GM19239 (cell line): ENCODE measurements around the gene VWA1.

Experiments used
- DNase-seq: peaks from one replicate; pipeline ENCODE4 v3.0.0; 2011; ENCODE audit warnings: low spot score; ENCODE audit not compliant: insufficient read length
- FAIRE-seq: peaks from 2 replicates; lab custom pipeline; 2011; peaks lifted over from hg19 to GRCh38; lab: Jason Lieb, UNC

The VWA1 gene

GRCh38 chr1:1435106-1435903 is at the start of gene VWA1:
VWA1 (plus strand) TSS chr1:1435690; CDS start chr1:1435749, 59 bp downstream.
- DNase-seq = peak; percentile 96

GRCh38 chr1:1385931-1386330 is 49.6 kb upstream of the VWA1 start:
- FAIRE-seq = no peak
- DNase-seq = no peak

More at GRCh38 chr1:1435106-1435903, at the start of gene VWA1:
- FAIRE-seq = no peak

- FAIRE-seq (no peak), DNase-seq (no peak)
Observed at GRCh38 chr1:1387098-1388077, 48.1 kb upstream of the VWA1 start.

GRCh38 chr1:1388078-1388472 is 47.4 kb upstream of the VWA1 start:
- FAIRE-seq = no peak
- no peak for DNase-seq

- no peak for FAIRE-seq
- no peak for DNase-seq
Observed at GRCh38 chr1:1390675-1391074, 44.8 kb upstream of the VWA1 start.

- DNase-seq (no peak), FAIRE-seq (no peak)
Observed at GRCh38 chr1:1391225-1391624, 44.3 kb upstream of the VWA1 start.

- no peak for FAIRE-seq
- no peak for DNase-seq
Observed at GRCh38 chr1:1393014-1393413, 42.5 kb upstream of the VWA1 start.

GRCh38 chr1:1393428-1393827 is 42.1 kb upstream of the VWA1 start:
- FAIRE-seq (no peak), DNase-seq (no peak)

- DNase-seq (no peak), FAIRE-seq (no peak)
Observed at GRCh38 chr1:1394116-1394515, 41.4 kb upstream of the VWA1 start.

GRCh38 chr1:1395166-1395565 is 40.3 kb upstream of the VWA1 start:
- DNase-seq (no peak), FAIRE-seq (no peak)

- FAIRE-seq (no peak), DNase-seq (no peak)
Observed at GRCh38 chr1:1397839-1398523, 37.5 kb upstream of the VWA1 start.

GRCh38 chr1:1398677-1399186 is 36.8 kb upstream of the VWA1 start:
- DNase-seq (no peak), FAIRE-seq (no peak)

GRCh38 chr1:1399187-1399871 is 36.2 kb upstream of the VWA1 start, which contains the start of gene CCNL2:
CCNL2 (minus strand) TSS chr1:1399335; CDS start chr1:1399306, 29 bp downstream.
- peak; percentile 89 for FAIRE-seq
- peak; percentile 98 for DNase-seq

- no peak for DNase-seq
Observed at GRCh38 chr1:1399872-1400575, 35.5 kb upstream of the VWA1 start.

GRCh38 chr1:1400576-1401456 is 34.7 kb upstream of the VWA1 start:
- FAIRE-seq = no peak
- DNase-seq = no peak

More at GRCh38 chr1:1399872-1400575, 35.5 kb upstream of the VWA1 start:
- no peak for FAIRE-seq

GRCh38 chr1:1401457-1402010 is 34.0 kb upstream of the VWA1 start:
- FAIRE-seq = no peak
- DNase-seq = no peak

- DNase-seq (no peak), FAIRE-seq (no peak)
Observed at GRCh38 chr1:1402072-1402900, 33.2 kb upstream of the VWA1 start.
